ENCODE results near the gene ADCY7.
A peak's percentile ranks its signal among the peaks of the same experiment; 100 is the strongest.
"Not testable (repeated sequence)": the region's sequence is repeated elsewhere in the genome, so short reads cannot be mapped to it uniquely, and the experiment has no call there.

Gene ADCY7

GRCh38 chr16:50266337-50267091 lies at the start of gene ADCY7:
ADCY7 (plus strand) TSS chr16:50266551; CDS start chr16:50288180, 21,629 bp downstream.
- DNase-seq (ENCODE audit: insufficient read length, low spot score) (peak; percentile 73), FAIRE-seq (peak; percentile 93)

DNA sequence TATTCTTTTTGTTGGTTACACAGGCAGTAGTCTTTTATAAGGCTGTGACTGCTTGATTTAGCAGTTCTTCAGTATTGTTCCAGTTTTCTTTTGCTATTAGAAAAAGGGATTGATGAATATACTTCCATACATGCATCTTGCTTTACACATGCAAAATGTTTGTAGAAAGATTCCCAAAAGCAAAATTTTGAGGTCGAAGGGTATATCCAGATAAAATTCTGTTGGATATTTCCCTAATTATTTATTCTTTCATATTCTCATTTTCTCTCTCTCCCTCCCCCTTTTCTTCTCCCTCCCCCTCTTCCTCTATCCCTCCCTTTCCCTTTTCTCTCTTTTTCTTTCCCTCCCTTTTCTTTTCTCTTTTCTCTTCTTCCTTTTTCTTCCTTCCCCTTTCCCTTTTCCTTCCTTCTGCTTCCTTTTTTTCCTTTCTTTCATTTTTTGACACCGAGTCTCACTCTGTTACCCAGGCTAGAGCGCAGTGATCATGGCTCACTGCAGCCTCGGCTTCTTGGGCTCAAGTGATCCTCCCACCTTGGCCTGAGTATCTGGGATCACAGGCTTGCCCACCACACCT lies 46.9 kb upstream of the ADCY7 start:
- FAIRE-seq: no peak
- DNase-seq (ENCODE audit: insufficient read length, low spot score): no peak

DNA sequence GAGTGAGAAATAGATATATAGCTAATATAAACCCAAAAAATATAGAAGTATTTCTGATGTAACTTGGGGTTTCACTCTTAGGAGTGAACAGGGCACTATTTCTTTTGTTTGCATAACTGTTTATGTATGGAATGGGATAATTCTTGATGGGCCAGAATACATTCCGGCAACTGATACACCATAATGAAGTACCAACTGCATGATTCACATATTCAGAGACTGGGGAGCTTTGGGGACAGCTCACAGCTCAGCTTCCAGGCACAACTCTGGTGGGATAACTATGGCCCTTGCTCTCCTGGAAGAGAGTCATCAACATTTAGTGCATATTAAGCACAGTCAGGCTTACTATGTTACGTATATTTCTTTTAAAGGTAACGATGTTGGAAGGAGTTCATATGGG lies 42.1 kb upstream of the ADCY7 start:
- no peak for DNase-seq (ENCODE audit: insufficient read length, low spot score)
- no peak for FAIRE-seq

- no peak for DNase-seq (ENCODE audit: insufficient read length, low spot score)
Observed at GRCh38 chr16:50227120-50227519, 39.2 kb upstream of the ADCY7 start.

DNA sequence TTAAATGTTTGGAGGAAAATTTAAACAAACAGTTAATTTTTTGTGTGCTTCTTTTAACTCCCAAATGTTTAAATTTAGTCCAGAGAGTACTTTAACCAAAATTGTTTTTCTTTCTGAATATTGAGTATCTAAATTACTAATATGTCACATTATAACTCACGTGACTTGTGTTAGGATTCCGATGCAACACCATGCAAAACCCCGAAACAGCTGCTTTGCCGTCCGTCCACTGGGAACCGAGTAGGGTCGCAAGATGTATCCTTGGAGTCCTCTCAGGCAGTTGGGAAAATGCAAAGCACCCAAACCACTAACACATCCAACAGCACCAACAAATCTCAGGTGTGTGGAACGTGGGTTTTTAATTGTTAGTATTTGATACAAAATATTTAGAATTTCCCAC lies 38.7 kb upstream of the ADCY7 start:
- FAIRE-seq: no peak

More at GRCh38 chr16:50227120-50227519, 39.2 kb upstream of the ADCY7 start:
- FAIRE-seq: no peak

GRCh38 chr16:50228364-50228868 lies 37.9 kb upstream of the ADCY7 start:
- no peak for DNase-seq (ENCODE audit: insufficient read length, low spot score)

More for the DNA sequence above, 38.7 kb upstream of the ADCY7 start:
- DNase-seq (ENCODE audit: insufficient read length, low spot score): no peak

GRCh38 chr16:50229149-50229726 lies 37.1 kb upstream of the ADCY7 start:
- FAIRE-seq (no peak), DNase-seq (ENCODE audit: insufficient read length, low spot score) (no peak)

More at GRCh38 chr16:50228364-50228868, 37.9 kb upstream of the ADCY7 start:
- no peak for FAIRE-seq

DNA sequence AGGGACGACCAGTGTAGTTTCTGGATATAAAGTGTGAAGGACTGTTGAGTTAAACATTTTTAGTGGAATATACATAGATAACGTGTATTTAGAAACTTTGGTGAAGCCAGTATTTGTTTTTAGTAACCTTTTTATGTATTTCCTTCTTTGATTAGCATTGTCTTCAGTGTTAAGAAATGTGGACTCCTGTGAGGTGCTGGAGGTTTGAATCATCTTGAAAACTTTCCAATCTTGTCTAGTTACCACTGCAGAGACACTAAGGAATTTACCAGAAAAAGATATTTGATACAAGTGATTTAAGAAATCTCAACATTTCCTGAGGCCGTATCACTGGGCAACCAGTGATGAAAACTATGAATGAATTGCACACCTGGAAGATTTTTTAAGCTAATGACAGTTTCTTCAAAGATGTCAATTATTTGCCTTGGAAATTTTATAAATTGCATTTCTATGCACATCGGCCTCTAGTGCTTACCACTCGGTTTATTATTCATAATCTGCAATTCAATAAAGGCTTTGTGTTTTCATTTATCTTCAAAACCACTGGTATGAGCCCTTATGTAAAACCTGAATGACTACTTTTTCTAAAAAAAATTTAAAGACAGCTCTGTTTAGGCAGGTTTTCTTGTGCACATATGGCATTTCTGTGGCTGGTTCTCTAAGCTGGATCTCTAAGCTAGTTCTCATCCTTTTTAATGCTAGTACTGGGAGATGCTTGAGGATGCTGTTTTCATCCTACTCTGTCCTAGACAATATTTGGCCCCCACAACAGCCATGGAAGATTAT lies 31.4 kb upstream of the ADCY7 start:
- no peak for FAIRE-seq
- DNase-seq (ENCODE audit: insufficient read length, low spot score): no peak

DNA sequence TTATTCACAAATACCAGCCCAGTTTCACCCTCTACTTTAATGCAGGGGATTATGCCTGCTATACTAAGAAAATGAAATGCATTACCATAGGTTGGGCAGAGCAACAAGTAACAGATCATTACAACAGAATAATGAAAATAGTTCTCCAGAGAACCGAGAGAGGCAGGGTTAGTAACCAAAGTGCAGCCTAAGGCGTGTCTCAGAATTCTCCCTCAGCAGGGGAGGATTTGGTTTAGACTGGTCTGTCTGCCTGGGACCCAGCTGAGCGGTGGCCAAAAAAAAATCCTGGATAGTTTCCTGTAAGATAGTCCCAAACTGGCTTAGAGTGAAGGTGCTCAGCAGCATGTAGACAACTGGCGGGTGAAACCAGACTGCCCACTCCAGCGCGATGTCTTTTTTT lies 30.8 kb upstream of the ADCY7 start:
- no peak for FAIRE-seq
- DNase-seq (ENCODE audit: insufficient read length, low spot score): no peak

DNA sequence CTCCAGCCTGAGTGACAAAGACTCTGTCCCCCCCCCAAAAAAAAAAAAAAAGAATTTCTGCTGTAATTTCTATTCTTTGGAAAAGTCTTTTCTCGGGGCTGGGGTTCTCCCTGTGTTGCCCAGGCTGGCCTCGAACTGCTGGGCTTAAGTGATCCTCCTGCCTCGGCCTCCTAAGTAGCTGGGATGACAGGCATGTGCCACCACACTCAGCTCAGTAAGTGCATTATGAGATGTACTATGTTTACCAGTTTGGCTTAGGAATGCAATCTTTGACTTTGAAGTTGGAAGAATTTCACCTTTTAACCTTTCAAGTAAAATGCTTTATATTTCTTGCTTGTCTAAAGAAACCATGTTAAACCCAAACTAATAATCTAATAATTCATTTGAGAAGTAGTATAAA lies 28.0 kb upstream of the ADCY7 start:
- no peak for FAIRE-seq
- no peak for DNase-seq (ENCODE audit: insufficient read length, low spot score)

DNA sequence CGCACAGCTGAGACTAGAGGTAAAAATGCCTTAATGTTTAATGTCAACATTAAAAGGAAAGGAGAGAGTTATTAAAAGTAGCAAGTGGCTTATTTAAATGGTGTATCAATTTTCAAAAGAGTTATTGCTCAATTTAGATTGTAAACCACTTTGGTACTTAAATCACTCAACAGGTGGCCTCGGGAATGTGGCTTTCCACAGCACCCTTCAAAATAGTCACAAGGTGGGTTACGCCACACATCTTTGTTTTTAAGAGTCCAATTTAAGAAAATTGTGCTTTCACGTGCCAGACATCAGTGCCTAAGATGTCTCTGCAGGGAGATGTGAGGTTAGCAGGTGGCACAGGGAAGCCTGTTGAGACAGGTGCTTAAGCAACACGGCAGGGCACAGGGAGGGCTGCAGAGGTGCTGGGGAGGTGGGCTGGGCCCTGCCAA lies 27.5 kb upstream of the ADCY7 start:
- FAIRE-seq (no peak), DNase-seq (ENCODE audit: insufficient read length, low spot score) (no peak)

DNA sequence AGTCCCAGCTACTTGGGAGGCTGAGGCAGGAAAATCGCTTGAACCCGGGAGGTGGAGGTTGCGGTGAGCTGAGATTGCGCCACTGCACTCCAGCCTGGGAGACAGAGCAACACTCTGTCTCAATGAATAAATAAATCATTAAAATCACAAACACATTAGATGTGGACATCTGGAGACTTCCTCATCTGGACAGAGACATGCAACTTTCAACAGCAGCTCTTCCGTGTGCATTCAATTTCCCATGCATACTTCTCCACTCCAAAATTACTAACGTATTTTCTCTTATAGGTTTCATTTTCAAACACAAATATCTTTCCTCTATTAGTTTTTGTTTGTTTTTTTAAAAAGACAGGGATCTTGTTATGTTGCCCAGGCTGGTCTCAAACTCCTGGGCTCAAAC lies 23.3 kb upstream of the ADCY7 start:
- FAIRE-seq; DNase-seq (ENCODE audit: insufficient read length, low spot score): not testable (repeated sequence)

DNA sequence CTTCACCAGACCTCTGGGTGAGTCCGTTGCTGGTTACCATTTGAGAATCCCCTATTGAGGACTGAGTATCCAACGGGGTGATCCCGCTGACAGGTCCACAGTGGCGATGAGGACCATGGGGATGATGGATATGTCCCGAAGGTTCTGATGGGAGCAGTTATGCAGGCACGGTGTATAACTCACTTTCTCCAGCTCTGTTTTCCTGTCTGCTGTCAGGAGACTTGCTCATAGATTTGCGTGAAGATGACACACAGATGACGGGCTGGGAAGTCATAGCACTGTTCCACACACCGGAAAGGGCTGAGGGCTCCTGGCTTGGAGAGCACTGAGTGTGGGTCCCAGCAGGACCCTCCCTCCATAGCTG lies 22.2 kb upstream of the ADCY7 start:
- no peak for DNase-seq (ENCODE audit: insufficient read length, low spot score)
- no peak for FAIRE-seq

GRCh38 chr16:50244504-50245416 lies 21.6 kb upstream of the ADCY7 start:
- DNase-seq (ENCODE audit: insufficient read length, low spot score) (no peak), FAIRE-seq (no peak)

DNA sequence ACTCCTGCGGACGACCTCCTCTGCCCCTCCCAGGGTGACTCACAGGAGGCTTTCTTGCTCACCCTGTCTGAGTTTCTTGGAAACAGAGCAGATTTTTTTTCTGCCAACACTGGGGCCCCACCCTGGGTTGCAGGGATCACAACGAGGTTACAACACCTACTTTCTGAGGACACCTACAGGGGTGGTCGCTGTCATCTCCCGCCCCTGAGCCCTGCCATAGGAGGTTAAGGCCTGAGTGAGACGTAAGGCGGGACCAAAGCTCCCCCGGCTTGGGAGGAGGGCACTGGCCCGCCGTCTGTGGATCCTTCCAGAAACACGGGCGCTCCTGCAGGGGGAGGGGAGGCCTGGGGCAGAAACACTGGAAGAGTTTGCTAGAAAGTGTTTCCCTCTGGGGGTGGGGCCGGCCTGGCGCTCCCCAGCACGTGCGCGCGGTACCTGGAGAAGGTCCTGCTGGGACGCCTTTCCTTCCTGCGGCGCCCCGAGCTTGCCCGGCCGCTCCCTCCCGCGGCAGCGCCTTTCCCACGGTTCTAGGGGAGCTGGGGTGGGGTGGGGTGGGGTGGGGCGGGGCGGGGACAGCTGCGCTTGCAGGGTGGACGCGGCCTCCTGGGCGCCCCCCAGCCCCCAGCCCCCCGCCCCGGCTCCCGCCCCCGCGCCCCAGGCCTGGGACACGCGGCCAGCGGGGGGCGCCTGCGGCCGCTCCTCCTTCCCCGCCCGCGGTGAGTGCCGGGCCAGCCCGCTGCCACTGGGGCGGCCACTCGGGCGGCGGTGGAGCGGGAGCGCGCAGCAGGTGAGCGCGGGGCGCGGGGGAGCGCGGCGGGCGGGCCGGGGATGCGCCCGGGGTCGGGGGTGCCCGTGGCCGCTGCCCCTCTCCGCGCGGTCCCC lies 20.7 kb upstream of the ADCY7 start:
- FAIRE-seq: no peak
- DNase-seq (ENCODE audit: insufficient read length, low spot score): peak; percentile 90

- DNase-seq (ENCODE audit: insufficient read length, low spot score) (no peak), FAIRE-seq (no peak)
Observed at GRCh38 chr16:50246299-50247122, 19.8 kb upstream of the ADCY7 start.

GRCh38 chr16:50247123-50247905 lies 19.0 kb upstream of the ADCY7 start:
- DNase-seq (ENCODE audit: insufficient read length, low spot score) (no peak), FAIRE-seq (no peak)

All from GM19239 (cell line).